ENCODE data around the gene STARD4. TPM values are rescaled to one million over a fixed set of nuclear protein-coding genes. Genes with fewer than 3 reads are reported as not detected.

The STARD4 gene
- total and polyA plus RNA-seq, 9 of the 15 experiments (the other 6 are each of a cell fraction or from before 2014, with no cell fraction given): 28.4 to 88.0 (median 34.0) TPM

DNA sequence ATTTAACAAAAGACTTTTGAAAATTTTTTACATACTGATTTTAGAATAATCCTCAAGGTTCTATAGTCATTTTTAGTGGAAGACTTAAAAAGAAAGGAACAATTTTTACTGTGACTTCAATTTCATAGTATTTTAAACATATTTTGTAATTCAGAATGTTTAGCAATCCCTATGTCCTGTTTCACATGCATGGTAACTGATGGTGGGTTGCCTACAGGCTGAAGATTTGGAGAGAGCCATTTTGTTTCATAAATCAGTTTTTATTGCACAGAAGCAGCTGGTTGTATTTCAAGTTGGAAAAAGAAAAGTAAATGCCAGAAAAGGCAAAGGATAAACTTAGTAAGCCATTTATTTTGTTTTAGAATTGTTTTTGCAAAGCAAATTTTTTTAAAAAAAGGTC, 24.0 kb downstream of the STARD4 start (continued):
- TF ChIP-seq, protein P1, sequence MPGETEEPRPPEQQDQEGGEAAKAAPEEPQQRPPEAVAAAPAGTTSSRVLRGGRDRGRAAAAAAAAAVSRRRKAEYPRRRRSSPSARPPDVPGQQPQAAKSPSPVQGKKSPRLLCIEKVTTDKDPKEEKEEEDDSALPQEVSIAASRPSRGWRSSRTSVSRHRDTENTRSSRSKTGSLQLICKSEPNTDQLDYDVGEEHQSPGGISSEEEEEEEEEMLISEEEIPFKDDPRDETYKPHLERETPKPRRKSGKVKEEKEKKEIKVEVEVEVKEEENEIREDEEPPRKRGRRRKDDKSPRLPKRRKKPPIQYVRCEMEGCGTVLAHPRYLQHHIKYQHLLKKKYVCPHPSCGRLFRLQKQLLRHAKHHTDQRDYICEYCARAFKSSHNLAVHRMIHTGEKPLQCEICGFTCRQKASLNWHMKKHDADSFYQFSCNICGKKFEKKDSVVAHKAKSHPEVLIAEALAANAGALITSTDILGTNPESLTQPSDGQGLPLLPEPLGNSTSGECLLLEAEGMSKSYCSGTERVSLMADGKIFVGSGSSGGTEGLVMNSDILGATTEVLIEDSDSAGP (CRISPR knock-in tag; IDR thresholded peaks at IDR 0.05): no peak

GRCh38 chr5:111486926-111487325, 25.4 kb downstream of the STARD4 start:
- intact Hi-C loops (cut with micrococcal nuclease): no loop called here

More at GRCh38 chr5:111486926-111487325, 25.4 kb downstream of the STARD4 start:
- FAIRE-seq: peak; percentile 52
- BruUV-seq (replicated peaks): no TSS peak
- no peak overlapping the region for H3K9ac ChIP-seq (ENCODE audit: insufficient read depth in 1 of 2, low read depth in 2 of 2, low read length in 2 of 2)
- H3K9me1 ChIP-seq (ENCODE audit: control insufficient read depth, insufficient read depth, low read length): no peaks in the 10 kb centered on the region
- in situ Hi-C loops (cut with MboI): no loop called here
- ChIA-PET CTCF (ENCODE audit: low intra/inter-chr PET ratio) (no interaction called here), POLR2A (no interaction called here)
- no peaks in the 10 kb centered on the region for H3K9me3 ChIP-seq (replicated peaks; ENCODE audit: control insufficient read depth, insufficient read depth, low read depth, low read length)
- H3K4me2 ChIP-seq (ENCODE audit: insufficient read depth, low read length): no peak overlapping the region
- H3K36me3 ChIP-seq (ENCODE audit: control insufficient read depth, insufficient read depth, low read length): no peaks in the 10 kb centered on the region
- TF ChIP-seq FOS (IDR thresholded peaks at IDR 0.05; ENCODE audit: extremely low read depth, insufficient read length) (no peak), RBM15 (IDR thresholded peaks at IDR 0.05; ENCODE audit: insufficient read depth, low read length) (no peak), ZNF274 (IDR thresholded peaks at IDR 0.05; ENCODE audit: borderline replicate concordance, low read depth, low read length) (no peak), ESRRA (IDR thresholded peaks at IDR 0.05; ENCODE audit: borderline replicate concordance, low read depth) (no peak), GTF2E2 (tag; IDR thresholded peaks at IDR 0.05) (no peak), FOXM1 (IDR thresholded peaks at IDR 0.05; ENCODE audit: low read depth) (no peak), FOXM1 (CRISPR knock-in tag; IDR thresholded peaks at IDR 0.05; ENCODE audit: low read depth) (no peak), ADNP (tag; IDR thresholded peaks at IDR 0.05) (no peak)
- TF ChIP-seq, protein P2, sequence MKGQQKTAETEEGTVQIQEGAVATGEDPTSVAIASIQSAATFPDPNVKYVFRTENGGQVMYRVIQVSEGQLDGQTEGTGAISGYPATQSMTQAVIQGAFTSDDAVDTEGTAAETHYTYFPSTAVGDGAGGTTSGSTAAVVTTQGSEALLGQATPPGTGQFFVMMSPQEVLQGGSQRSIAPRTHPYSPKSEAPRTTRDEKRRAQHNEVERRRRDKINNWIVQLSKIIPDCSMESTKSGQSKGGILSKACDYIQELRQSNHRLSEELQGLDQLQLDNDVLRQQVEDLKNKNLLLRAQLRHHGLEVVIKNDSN (CRISPR knock-in tag; IDR thresholded peaks at IDR 0.05): no peak
- no peak overlapping the region for H3K27ac ChIP-seq (ENCODE audit: extremely low read depth, low read depth, low read length)
- H4K20me1 ChIP-seq (replicated peaks; ENCODE audit: control insufficient read depth, insufficient read depth, low read length): no peaks in the 10 kb centered on the region
- H3K79me2 ChIP-seq (ENCODE audit: control insufficient read depth, insufficient read depth, low read length): no peaks in the 10 kb centered on the region
- H3K4me3 ChIP-seq: no peak overlapping the region
- ATAC-seq: no peak
- H3K4me1 ChIP-seq (replicated peaks in 1 of 2; ENCODE audit: control insufficient read depth in 2 of 2, insufficient read depth in 2 of 2, low read length in 2 of 2): no peaks in the 10 kb centered on the region
- DNase-seq (ENCODE audit: extremely low read depth in 1 of 4, low spot score in 3 of 4): no peak
- H2AFZ ChIP-seq (ENCODE audit: low read depth, low read length): no peak overlapping the region
- H3K27me3 ChIP-seq (ENCODE audit: control insufficient read depth in 2 of 2, insufficient read depth in 2 of 2, low read length in 2 of 2): peaks cover 0 to 7% of the 10 kb centered on the region in 2 experiments; a peak in 2 of 5 replicates

Data from K562 (cell line).